ENCODE measurements around the gene LRP1.

Gene LRP1

GRCh38 chr12:57157588-57158173, 29.4 kb downstream of the LRP1 start:
- DNase-seq = no peak

- DNase-seq = no peak
Measured at GRCh38 chr12:57158186-57158585, 29.9 kb downstream of the LRP1 start.

GRCh38 chr12:57158665-57159064, 30.4 kb downstream of the LRP1 start:
- DNase-seq = no peak

- DNase-seq = no peak
Measured at GRCh38 chr12:57159311-57159710, 31.0 kb downstream of the LRP1 start.

DNA sequence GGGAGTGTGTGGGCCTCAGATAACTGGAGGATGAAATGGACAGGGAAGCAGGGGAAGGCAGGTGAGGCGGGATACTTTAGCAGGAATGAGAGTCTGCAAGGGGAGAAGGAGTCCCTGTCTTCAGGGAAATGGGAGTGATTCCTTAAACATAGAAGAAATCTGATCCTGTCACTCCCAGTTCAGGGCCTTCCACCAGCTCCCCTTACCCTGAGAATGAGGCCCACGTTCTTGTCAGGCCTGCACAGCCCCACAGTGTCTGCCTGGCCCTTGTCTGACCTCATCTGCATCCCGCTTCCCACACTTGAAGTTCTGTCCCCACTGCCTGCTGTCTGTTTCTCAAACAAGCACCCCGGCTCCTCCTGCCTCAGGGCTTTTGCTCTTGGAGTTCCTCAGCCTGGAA, 31.8 kb downstream of the LRP1 start:
- DNase-seq = no peak

- no peak for DNase-seq
Measured at GRCh38 chr12:57160741-57161140, 32.5 kb downstream of the LRP1 start.

GRCh38 chr12:57161491-57161890, 33.2 kb downstream of the LRP1 start:
- DNase-seq = no peak

- no peak for DNase-seq
Measured at GRCh38 chr12:57162553-57163125, 34.4 kb downstream of the LRP1 start.

DNA sequence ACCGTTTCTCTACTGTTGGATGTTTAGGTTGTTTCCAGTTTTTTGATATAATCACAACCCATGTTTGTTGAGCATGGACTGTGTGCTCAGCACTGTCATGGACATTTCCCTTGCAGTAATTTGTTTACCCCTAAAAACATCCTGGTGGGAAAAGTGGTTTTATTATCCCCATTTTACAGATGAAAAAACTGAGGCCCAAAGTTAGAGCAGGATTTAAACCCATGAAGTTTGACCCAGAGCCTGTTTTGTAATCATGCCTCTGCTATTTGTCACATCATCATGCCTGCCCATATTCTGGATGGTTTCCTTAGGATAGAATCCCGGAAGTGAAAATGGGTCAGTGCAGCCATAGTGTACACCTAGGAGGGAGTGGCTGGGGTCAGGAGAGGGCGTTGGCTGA, 36.2 kb downstream of the LRP1 start:
- no peak for DNase-seq

- DNase-seq = no peak
Measured at GRCh38 chr12:57164966-57165625, 36.8 kb downstream of the LRP1 start.

DNA sequence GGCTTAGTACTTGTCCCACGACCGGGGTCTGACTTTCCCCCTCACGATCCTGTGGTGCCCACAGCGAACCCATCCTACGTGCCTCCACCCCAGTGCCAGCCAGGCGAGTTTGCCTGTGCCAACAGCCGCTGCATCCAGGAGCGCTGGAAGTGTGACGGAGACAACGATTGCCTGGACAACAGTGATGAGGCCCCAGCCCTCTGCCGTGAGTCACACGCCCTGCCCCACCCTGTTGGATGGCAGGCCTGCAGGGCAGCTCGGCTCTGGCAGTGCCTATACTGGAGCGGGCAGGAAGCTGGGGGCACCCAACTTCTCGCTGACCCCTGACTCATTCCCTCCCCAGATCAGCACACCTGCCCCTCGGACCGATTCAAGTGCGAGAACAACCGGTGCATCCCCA, 37.5 kb downstream of the LRP1 start:
- no peak for DNase-seq

DNA sequence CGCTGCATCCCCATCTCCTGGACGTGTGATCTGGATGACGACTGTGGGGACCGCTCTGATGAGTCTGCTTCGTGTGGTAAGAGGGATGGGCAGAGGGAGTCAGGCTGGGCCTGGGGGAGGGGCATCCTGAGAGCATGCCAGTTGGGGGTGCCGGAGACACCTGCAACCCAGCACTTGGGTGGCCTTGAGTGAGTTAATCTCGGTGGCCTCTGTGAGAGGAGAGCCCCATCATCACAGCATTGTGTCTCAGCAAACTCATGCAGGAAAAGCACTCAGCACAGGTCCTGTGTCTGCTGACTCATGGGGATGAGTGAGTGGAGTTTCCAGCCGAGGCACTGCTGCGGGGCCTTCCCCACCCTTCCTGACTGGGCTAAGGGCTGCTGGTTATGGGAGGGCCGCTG, 38.7 kb downstream of the LRP1 start:
- DNase-seq = peak; percentile 58

DNA sequence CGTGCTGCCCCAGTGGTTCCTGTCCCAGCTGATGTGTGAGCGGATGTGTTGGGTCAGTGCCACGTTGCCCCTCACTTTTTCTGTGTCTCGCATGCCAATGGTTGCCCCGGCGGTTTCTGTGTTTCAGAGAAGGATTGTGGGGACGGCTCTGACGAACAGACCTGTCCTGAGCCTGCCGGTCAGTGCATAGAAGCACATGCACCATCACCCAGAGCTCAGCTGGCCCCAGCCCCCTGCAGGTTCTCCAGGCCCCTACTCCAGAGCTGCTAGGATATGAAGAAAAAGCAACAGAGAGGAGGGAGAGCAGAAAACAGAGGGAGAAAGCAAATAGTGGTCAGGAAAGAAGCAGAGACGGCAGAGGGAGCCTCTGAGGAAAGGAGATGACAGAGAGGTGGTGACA, 39.8 kb downstream of the LRP1 start:
- no peak for DNase-seq

- no peak for DNase-seq
Measured at GRCh38 chr12:57169046-57169795, 40.9 kb downstream of the LRP1 start.

- no peak for DNase-seq
Measured at GRCh38 chr12:57169969-57170368, 41.7 kb downstream of the LRP1 start.

GRCh38 chr12:57170408-57170807, 42.1 kb downstream of the LRP1 start:
- DNase-seq = no peak

DNA sequence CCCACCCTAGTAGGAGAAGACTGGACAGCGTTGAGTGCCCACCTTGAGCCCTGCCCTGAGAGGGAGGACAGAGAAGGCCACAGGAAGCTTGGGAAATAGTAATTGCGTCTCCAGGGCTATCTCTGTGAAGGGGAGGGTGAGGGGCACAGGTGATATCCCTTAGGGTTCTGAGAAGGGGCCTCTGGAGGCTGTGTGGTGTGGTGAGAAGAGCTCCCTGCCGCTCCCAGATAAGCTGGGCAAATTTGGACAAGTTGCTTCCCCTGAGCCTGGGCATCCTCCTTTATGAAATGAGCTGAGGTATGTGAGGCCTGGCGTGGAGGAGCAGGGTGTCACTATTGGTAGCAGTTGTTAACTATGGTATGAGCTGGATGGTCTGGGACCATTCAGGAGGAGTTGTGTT, 42.6 kb downstream of the LRP1 start:
- no peak for DNase-seq

GRCh38 chr12:57171668-57172067, 43.4 kb downstream of the LRP1 start:
- DNase-seq = no peak

- DNase-seq = peak; percentile 10
Measured at GRCh38 chr12:57173089-57173488, 44.8 kb downstream of the LRP1 start.

GRCh38 chr12:57173683-57174082, 45.4 kb downstream of the LRP1 start:
- no peak for DNase-seq

DNA sequence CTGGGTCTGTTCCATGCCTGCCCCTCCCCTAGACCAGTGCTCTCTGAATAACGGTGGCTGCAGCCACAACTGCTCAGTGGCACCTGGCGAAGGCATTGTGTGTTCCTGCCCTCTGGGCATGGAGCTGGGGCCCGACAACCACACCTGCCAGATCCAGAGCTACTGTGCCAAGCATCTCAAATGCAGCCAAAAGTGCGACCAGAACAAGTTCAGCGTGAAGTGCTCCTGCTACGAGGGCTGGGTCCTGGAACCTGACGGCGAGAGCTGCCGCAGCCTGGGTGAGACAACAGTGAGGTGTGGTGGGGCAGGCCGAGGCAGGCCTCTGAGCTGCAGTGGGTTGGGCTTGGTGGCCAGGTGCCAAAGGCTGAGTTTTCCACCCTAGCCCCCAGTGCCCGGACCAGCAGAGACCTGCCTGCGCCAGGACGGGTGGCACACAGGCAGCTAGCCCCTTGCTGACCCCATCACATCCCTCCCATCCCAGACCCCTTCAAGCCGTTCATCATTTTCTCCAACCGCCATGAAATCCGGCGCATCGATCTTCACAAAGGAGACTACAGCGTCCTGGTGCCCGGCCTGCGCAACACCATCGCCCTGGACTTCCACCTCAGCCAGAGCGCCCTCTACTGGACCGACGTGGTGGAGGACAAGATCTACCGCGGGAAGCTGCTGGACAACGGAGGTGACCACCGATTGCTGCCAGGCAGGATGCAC, 47.3 kb downstream of the LRP1 start:
- peak; percentile 44 for DNase-seq

- no peak for DNase-seq
Measured at GRCh38 chr12:57176139-57176477, 47.8 kb downstream of the LRP1 start.

GRCh38 chr12:57176846-57177245, 48.6 kb downstream of the LRP1 start:
- no peak for DNase-seq

- DNase-seq = no peak
Measured at GRCh38 chr12:57177354-57177753, 49.1 kb downstream of the LRP1 start.
